ENCODE measurements around the gene STAC2.

GRCh38 chr17:39191750-39192510 is 33.8 kb downstream of the STAC2 start:
- TF ChIP-seq REST (IDR thresholded peaks at IDR 0.05; ENCODE audit: borderline replicate concordance) (no peak), REST (CRISPR knock-in tag; IDR thresholded peaks at IDR 0.05; ENCODE audit: low read depth) (no peak), YY1 (IDR thresholded peaks at IDR 0.05; ENCODE audit: borderline replicate concordance in 1 of 3, control insufficient read depth in 1 of 3, extremely low read depth in 1 of 3, insufficient read depth in 3 of 3, insufficient read length in 1 of 3, insufficient replicate concordance in 2 of 3, low read depth in 1 of 3, low read length in 2 of 3) (no peak), MEIS2 (IDR thresholded peaks at IDR 0.05; ENCODE audit: partially characterized antibody) (no peak), CTCF (IDR thresholded peaks at IDR 0.05 in 2 of 3, conservative IDR thresholded peaks at IDR 0.05 in 1 of 3; ENCODE audit: insufficient read depth in 2 of 3, low read depth in 1 of 3, low read length in 3 of 3) (no peak), ZNF253 (CRISPR knock-in tag; conservative IDR thresholded peaks at IDR 0.05) (no peak), GABPA (tag; conservative IDR thresholded peaks at IDR 0.05; ENCODE audit: low read depth) (no peak), ATF2 (CRISPR knock-in tag; IDR thresholded peaks at IDR 0.05) (no peak), CTCFL (IDR thresholded peaks at IDR 0.05; ENCODE audit: borderline replicate concordance, insufficient read depth, low read depth, low read length, poor library complexity, severe bottlenecking) (no peak), POU5F1 (IDR thresholded peaks at IDR 0.05; ENCODE audit: borderline replicate concordance, low read depth, low read length, partially characterized antibody) (no peak), CREB1 (IDR thresholded peaks at IDR 0.05) (no peak), CREB1 (CRISPR knock-in tag; IDR thresholded peaks at IDR 0.05) (no peak)

Measured in K562 (cell line).